GM18868 (cell line): ENCODE results near the gene AP1M2.

Source experiments
- ATAC-seq: cut with Tn5 transposase; IDR thresholded peaks from one replicate; pipeline ENCODE4 v1.9.1; 2021; ENCODE audit warnings: mild to moderate bottlenecking, moderate library complexity; ENCODE audit not compliant: unreplicated experiment

Gene AP1M2

GRCh38 chr19:10587022-10587838 lies at the start of gene AP1M2:
Gene AP1M2 (minus strand): TSS chr19:10587312. CDS start chr19:10587231, 81 bp downstream.
- ATAC-seq: no peak

- no peak for ATAC-seq
These were observed 49.3 kb upstream of the AP1M2 start for GRCh38 chr19:10636304-10636972.

GRCh38 chr19:10634963-10635362 lies 47.9 kb upstream of the AP1M2 start:
- ATAC-seq: no peak

- no peak for ATAC-seq
These were observed 47.3 kb upstream of the AP1M2 start for GRCh38 chr19:10634430-10634829.

- ATAC-seq: no peak
These were observed 44.8 kb upstream of the AP1M2 start for GRCh38 chr19:10631874-10632273.

GRCh38 chr19:10625762-10626138 lies 38.6 kb upstream of the AP1M2 start:
- ATAC-seq: no peak

- ATAC-seq: no peak
These were observed 38.1 kb upstream of the AP1M2 start, which contains the start of gene SLC44A2 for GRCh38 chr19:10625003-10625761. Gene SLC44A2 (plus strand): TSS chr19:10625553. CDS start chr19:10625634, 81 bp downstream.

- no peak for ATAC-seq
These were observed 37.5 kb upstream of the AP1M2 start for GRCh38 chr19:10624585-10624984.

- no peak for ATAC-seq
These were observed 34.9 kb upstream of the AP1M2 start for GRCh38 chr19:10621966-10622365.

- ATAC-seq: no peak
These were observed 33.7 kb upstream of the AP1M2 start for GRCh38 chr19:10620786-10621185.

GRCh38 chr19:10618846-10619245 lies 31.7 kb upstream of the AP1M2 start:
- ATAC-seq: no peak

GRCh38 chr19:10617409-10618121 lies 30.5 kb upstream of the AP1M2 start:
- no peak for ATAC-seq

GRCh38 chr19:10615429-10616023 lies 28.4 kb upstream of the AP1M2 start:
- ATAC-seq: no peak

GRCh38 chr19:10612499-10613119 lies 25.5 kb upstream of the AP1M2 start:
- no peak for ATAC-seq

- ATAC-seq: no peak
These were observed 24.8 kb upstream of the AP1M2 start for GRCh38 chr19:10611907-10612306.

- ATAC-seq: no peak
These were observed 17.4 kb upstream of the AP1M2 start for GRCh38 chr19:10604460-10604980.

- ATAC-seq: no peak
These were observed 16.9 kb upstream of the AP1M2 start for GRCh38 chr19:10603873-10604459.

- ATAC-seq: no peak
These were observed 16.2 kb upstream of the AP1M2 start for GRCh38 chr19:10603084-10603872.
